Sigmoid colon (tissue), 4 donors: ENCODE measurements around the gene VSIG10L.

Experiments
- EP300 ChIP-seq, 4 donors: sonication (generic); formaldehyde crosslinking; IDR thresholded peaks; one replicate each; pipeline ENCODE4 v1.6.1; 2017; ENCODE audit warnings: antibody characterized with exemption in 4 of 4
- TF ChIP-seq, protein P1 (sequence below), 4 experiments: fragments of 450-650 bp in 3 of 4; fragments of 200-600 bp in 1 of 4; IDR thresholded peaks; one replicate each; pipeline ENCODE4 v1.5.1; 2016 to 2019; ENCODE audit warnings: antibody characterized with exemption in 4 of 4, mild to moderate bottlenecking in 3 of 4, moderate library complexity in 2 of 4

DNA sequence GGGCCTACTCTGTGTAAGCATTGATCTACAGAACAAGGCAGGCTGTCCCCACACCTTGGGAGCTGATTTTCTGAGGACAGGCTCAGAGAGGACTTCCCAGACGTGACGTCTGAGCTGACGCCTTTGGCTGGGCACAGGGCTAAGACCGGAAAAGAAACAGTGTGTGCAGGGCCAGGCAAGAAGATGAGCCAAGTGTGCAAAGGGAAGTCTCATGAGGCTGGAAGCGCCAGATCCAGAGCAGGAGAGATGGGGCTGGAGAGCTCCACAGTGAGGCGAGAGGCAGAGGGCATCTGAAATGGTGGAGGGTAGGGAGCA lies 17.8 kb downstream of the VSIG10L start:
- TF ChIP-seq, protein P1, sequence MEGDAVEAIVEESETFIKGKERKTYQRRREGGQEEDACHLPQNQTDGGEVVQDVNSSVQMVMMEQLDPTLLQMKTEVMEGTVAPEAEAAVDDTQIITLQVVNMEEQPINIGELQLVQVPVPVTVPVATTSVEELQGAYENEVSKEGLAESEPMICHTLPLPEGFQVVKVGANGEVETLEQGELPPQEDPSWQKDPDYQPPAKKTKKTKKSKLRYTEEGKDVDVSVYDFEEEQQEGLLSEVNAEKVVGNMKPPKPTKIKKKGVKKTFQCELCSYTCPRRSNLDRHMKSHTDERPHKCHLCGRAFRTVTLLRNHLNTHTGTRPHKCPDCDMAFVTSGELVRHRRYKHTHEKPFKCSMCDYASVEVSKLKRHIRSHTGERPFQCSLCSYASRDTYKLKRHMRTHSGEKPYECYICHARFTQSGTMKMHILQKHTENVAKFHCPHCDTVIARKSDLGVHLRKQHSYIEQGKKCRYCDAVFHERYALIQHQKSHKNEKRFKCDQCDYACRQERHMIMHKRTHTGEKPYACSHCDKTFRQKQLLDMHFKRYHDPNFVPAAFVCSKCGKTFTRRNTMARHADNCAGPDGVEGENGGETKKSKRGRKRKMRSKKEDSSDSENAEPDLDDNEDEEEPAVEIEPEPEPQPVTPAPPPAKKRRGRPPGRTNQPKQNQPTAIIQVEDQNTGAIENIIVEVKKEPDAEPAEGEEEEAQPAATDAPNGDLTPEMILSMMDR (IDR thresholded peaks at IDR 0.05): no peak
- no peak for TF ChIP-seq EP300 (IDR thresholded peaks at IDR 0.05)
